ENCODE results near the gene POFUT2.

DNA sequence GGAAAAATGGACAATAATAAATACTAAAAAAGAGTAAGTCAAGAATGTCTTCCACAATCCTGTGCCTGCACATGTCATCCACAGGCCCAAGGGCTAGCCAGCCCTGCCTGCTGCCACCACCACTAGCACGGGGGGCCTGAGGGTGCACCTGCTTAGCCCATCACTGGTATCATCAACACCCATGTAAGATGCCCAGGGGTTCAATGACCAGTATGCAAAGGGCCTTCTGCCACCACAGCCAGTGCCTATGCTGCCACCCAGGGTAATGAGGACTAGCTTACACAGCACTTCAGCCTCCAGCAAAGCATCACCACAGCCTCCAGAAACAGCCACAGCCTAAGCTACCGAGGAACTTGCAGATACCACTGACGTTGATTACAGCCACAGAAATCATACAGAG, 46.3 kb downstream of the POFUT2 start:
- no peak for TF ChIP-seq POLR2A (IDR thresholded peaks at IDR 0.05)
- TF ChIP-seq CTCF (IDR thresholded peaks at IDR 0.05), result no peak
- no peak for TF ChIP-seq POLR2AphosphoS5 (IDR thresholded peaks at IDR 0.05; ENCODE audit: insufficient read depth in 1 of 2, low read depth in 1 of 2)
